Endothelial cell of umbilical vein (primary cell): ENCODE results near the gene TAOK1. TPM values are rescaled to one million over a fixed set of nuclear protein-coding genes. Genes with fewer than 3 reads are reported as not detected.

ENCODE experiments used
- BruUV-seq: library from RNA; stranded (reverse); fragments of 400-500 nt; replicated peaks from 2 replicates; lab custom pipeline; 2021; lab: Mats Ljungman, UMichigan
- CTCF ChIA-PET: fragments of 300-600, 350-600 bp; sonication (Branson Sonifier 250); formaldehyde crosslinking; loops from one replicate; lab custom pipeline; 2021; ENCODE audit warnings: antibody characterized with exemption, inconsistent platforms; lab: Charles Lee
- POLR2A ChIA-PET: fragments of 300-600, 350-600 bp; sonication (Branson Sonifier 250); formaldehyde crosslinking; loops from one replicate; lab custom pipeline; 2021; ENCODE audit warnings: antibody characterized with exemption, inconsistent platforms; lab: Charles Lee
- DNase-seq: peaks from one replicate; pipeline ENCODE4 v3.0.0-alpha.2; 2011; ENCODE audit warnings: low read depth, low spot score
- FAIRE-seq: peaks from 2 replicates; lab custom pipeline; 2011; peaks lifted over from hg19 to GRCh38; lab: Jason Lieb, UNC
- H2AFZ ChIP-seq: 2 replicates; pipeline ENCODE4 v1.6.0; 2012; ENCODE audit warnings: low read depth, low read length, control low read depth, inconsistent platforms
- H3K27ac ChIP-seq: 2 replicates; pipeline ENCODE4 v1.5.1; 2011; ENCODE audit warnings: low read depth, mild to moderate bottlenecking, control low read depth, low read length, moderate library complexity; ENCODE audit not compliant: insufficient read depth
- H3K27me3 ChIP-seq, 2 experiments: 2 replicates each; pipeline versions ENCODE4 v1.6.0 to v1.6.1; 2011; ENCODE audit warnings: low read length in 2 of 2, mixed read lengths in 1 of 2; ENCODE audit not compliant: control insufficient read depth in 2 of 2, insufficient read depth in 2 of 2
- H3K36me3 ChIP-seq, 2 experiments: 2 replicates in 1 of 2; 3 replicates in 1 of 2; pipeline ENCODE4 v1.5.1; 2011; ENCODE audit warnings: low read length in 2 of 2, mild to moderate bottlenecking in 1 of 2, moderate library complexity in 1 of 2; ENCODE audit not compliant: control insufficient read depth in 2 of 2, insufficient read depth in 2 of 2; ENCODE audit errors: extremely low read depth in 1 of 2
- H3K4me1 ChIP-seq: 3 replicates; pipeline ENCODE4 v1.5.1; 2011; ENCODE audit warnings: mild to moderate bottlenecking, low read length; ENCODE audit not compliant: control insufficient read depth, insufficient read depth; ENCODE audit errors: extremely low read depth
- H3K4me2 ChIP-seq: 2 replicates; pipeline ENCODE4 v1.6.1; 2011; ENCODE audit warnings: low read length, control low read depth, mixed read lengths; ENCODE audit not compliant: insufficient read depth
- H3K4me3 ChIP-seq, 3 experiments: fragments of 200-600 bp in 1 of 3; sonication (generic), shearing (Covaris generic) in 1 of 3; replicated peaks in 1 of 3; 2 replicates each; pipeline ENCODE4 v1.5.1; 2011 to 2016; ENCODE audit warnings: control low read depth in 3 of 3, low read length in 3 of 3, mild to moderate bottlenecking in 2 of 3, inconsistent platforms in 1 of 3, low read depth in 1 of 3, moderate library complexity in 1 of 3; ENCODE audit not compliant: insufficient read depth in 1 of 3
- H3K79me2 ChIP-seq: 2 replicates; pipeline ENCODE4 v1.6.0; 2012; ENCODE audit warnings: low read length, inconsistent platforms; ENCODE audit not compliant: control insufficient read depth, insufficient read depth
- H3K9ac ChIP-seq: replicated peaks from 2 replicates; pipeline ENCODE3; 2011; ENCODE audit warnings: low read length, control low read depth; ENCODE audit not compliant: insufficient read depth; ENCODE audit errors: extremely low read depth
- H3K9me1 ChIP-seq: replicated peaks from 3 replicates; pipeline ENCODE4 v1.6.0; 2011; ENCODE audit warnings: mild to moderate bottlenecking, low read length; ENCODE audit not compliant: control insufficient read depth, insufficient read depth; ENCODE audit errors: extremely low read depth
- H3K9me3 ChIP-seq: replicated peaks from 2 replicates; pipeline ENCODE4 v1.5.1; 2012; ENCODE audit warnings: low read length, inconsistent platforms; ENCODE audit not compliant: control insufficient read depth, insufficient read depth
- H4K20me1 ChIP-seq: replicated peaks from 2 replicates; pipeline ENCODE3; 2011; ENCODE audit warnings: mild to moderate bottlenecking, low read length; ENCODE audit not compliant: control insufficient read depth, insufficient read depth; ENCODE audit errors: extremely low read depth
- EZH2 ChIP-seq: IDR thresholded peaks from 2 replicates; pipeline ENCODE4 v1.6.1; 2012; ENCODE audit warnings: borderline replicate concordance, low read depth, mild to moderate bottlenecking, moderate library complexity, low read length, inconsistent platforms; ENCODE audit not compliant: severe bottlenecking
- FOS ChIP-seq: IDR thresholded peaks from 2 replicates; pipeline ENCODE4 v1.6.1; 2011; ENCODE audit warnings: mild to moderate bottlenecking, low read length, moderate library complexity, borderline replicate concordance; ENCODE audit not compliant: insufficient read depth
- GATA2 ChIP-seq: IDR thresholded peaks from 2 replicates; pipeline ENCODE4 v1.7.0; 2011; ENCODE audit warnings: low read depth, mild to moderate bottlenecking, moderate library complexity, mixed read lengths, low read length; ENCODE audit not compliant: insufficient read length, insufficient read depth
- JUN ChIP-seq: IDR thresholded peaks from 2 replicates; pipeline ENCODE4 v1.6.1; 2011; ENCODE audit warnings: borderline replicate concordance, low read depth; ENCODE audit not compliant: insufficient read length, insufficient read depth
- MYC ChIP-seq: IDR thresholded peaks from one replicate; pipeline ENCODE4 v1.6.1; 2011; ENCODE audit warnings: mild to moderate bottlenecking, low read depth, low read length
- POLR2A ChIP-seq: IDR thresholded peaks from 2 replicates; pipeline ENCODE4 v1.6.1; 2012; ENCODE audit warnings: low read depth, mild to moderate bottlenecking, control low read depth, low read length
- POLR2AphosphoS5 ChIP-seq: IDR thresholded peaks from 2 replicates; pipeline ENCODE4 v1.6.1; 2012; ENCODE audit warnings: low read depth, mild to moderate bottlenecking, control low read depth, low read length, moderate library complexity; ENCODE audit not compliant: insufficient read depth
- dilution Hi-C: fragments of 300-500 bp; cut with MboI; formaldehyde crosslinking; loops from one replicate; pipeline ENCODE4 v1.15.0; 2019; ENCODE audit warnings: low sequenced_read_pairs; ENCODE audit not compliant: extremely low pct_ligation_motif_present
- intact Hi-C: fragments of 100-400 bp; cut with micrococcal nuclease; formaldehyde crosslinking; loops from one replicate; pipeline ENCODE4 v1.10.0; 2022
- polyA plus RNA-seq, 4 experiments: library from polyadenylated mRNA; depleted of rRNA in 3 of 4; stranded (reverse) in 3 of 4; unstranded in 1 of 4; fragments of >200 nt; gene quantifications; 2 replicates each; pipeline versions ENCODE4 v1.2.1 to v1.2.3, GENCODE V29; 2011 to 2012; ENCODE audit warnings: missing spikeins in 1 of 4
- total RNA-seq: library from RNA; stranded (reverse); gene quantifications from 2 replicates; pipeline ENCODE4 v1.2.3, GENCODE V29; 2021
- TF ChIP-seq, protein P1 (sequence below): IDR thresholded peaks from 2 replicates; pipeline ENCODE4 v1.6.1; 2011; ENCODE audit not compliant: insufficient read depth, insufficient read length
- TF ChIP-seq, protein P2 (sequence below), 2 donors: IDR thresholded peaks; 1 replicate in 1 of 2; 2 replicates in 1 of 2; pipeline ENCODE4 v1.5.1; 2011; ENCODE audit warnings: low read length in 2 of 2, mild to moderate bottlenecking in 2 of 2, moderate library complexity in 2 of 2, control low read depth in 1 of 2, inconsistent platforms in 1 of 2, low read depth in 1 of 2; ENCODE audit not compliant: insufficient read depth in 1 of 2; ENCODE audit errors: extremely low read depth in 1 of 2

The TAOK1 gene
- total and polyA plus RNA-seq, 2 donors (not counting 3 experiments of a cell fraction or from before 2014, with no cell fraction given) = 11.0 to 82.2 TPM

DNA sequence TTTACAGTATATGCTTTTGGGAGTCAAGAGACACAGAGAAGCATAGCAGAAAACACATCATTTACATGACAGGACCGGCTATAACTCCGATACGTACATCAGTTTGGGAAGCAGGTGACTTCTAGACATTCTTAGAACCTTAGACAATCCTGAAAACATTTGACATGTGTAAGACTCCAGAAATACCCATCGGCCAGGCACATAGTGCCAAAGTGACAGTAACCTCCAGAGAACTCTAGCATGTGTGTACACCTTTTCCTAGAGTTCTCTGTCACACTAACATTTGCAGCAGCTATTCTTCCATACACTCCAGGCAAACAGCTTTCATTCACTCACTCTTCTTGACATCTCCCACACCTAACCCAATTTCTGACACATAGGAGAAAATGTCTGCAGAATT lies 3.4 kb upstream of the TAOK1 start:
- Histone ChIP-seq H2AFZ (no peak overlapping the region), H3K9me1 (no peaks in the 10 kb centered on the region), H3K27me3 (peaks cover 0 to 1% of the 10 kb centered on the region in 2 experiments), H3K79me2 (peaks cover 14% of the 10 kb centered on the region), H4K20me1 (no peaks in the 10 kb centered on the region), H3K9me3 (no peaks in the 10 kb centered on the region), H3K27ac (no peak overlapping the region), H3K4me1 (peaks cover 9% of the 10 kb centered on the region), H3K36me3 (no peaks in the 10 kb centered on the region), H3K9ac (no peak overlapping the region), H3K4me2 (no peak overlapping the region), H3K4me3 (no peak overlapping the region)
- dilution Hi-C loops = no loop called here
- TF ChIP-seq JUN (no peak), POLR2A (no peak), MYC (no peak), FOS (no peak), EZH2 (no peak), POLR2AphosphoS5 (no peak), GATA2 (no peak)
- TF ChIP-seq, protein P1, sequence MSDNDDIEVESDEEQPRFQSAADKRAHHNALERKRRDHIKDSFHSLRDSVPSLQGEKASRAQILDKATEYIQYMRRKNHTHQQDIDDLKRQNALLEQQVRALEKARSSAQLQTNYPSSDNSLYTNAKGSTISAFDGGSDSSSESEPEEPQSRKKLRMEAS = no peak
- TF ChIP-seq, protein P2, sequence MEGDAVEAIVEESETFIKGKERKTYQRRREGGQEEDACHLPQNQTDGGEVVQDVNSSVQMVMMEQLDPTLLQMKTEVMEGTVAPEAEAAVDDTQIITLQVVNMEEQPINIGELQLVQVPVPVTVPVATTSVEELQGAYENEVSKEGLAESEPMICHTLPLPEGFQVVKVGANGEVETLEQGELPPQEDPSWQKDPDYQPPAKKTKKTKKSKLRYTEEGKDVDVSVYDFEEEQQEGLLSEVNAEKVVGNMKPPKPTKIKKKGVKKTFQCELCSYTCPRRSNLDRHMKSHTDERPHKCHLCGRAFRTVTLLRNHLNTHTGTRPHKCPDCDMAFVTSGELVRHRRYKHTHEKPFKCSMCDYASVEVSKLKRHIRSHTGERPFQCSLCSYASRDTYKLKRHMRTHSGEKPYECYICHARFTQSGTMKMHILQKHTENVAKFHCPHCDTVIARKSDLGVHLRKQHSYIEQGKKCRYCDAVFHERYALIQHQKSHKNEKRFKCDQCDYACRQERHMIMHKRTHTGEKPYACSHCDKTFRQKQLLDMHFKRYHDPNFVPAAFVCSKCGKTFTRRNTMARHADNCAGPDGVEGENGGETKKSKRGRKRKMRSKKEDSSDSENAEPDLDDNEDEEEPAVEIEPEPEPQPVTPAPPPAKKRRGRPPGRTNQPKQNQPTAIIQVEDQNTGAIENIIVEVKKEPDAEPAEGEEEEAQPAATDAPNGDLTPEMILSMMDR (IDR thresholded peaks at IDR 0.05; ENCODE audit: extremely low read depth in 1 of 2, insufficient read depth in 1 of 2, low read depth in 1 of 2, low read length in 2 of 2) = no peak
- FAIRE-seq (no peak), DNase-seq (no peak)
- no TSS peak for BruUV-seq
- CTCF ChIA-PET = interaction anchor here (1.6 kb wide), 1 partner anchor 12 kb away, joined by 3 read pairs; no protein-coding TSS in a partner anchor
- POLR2A ChIA-PET = no interaction called here
- intact Hi-C loops = no loop called here
